GM19452 (cell line): ENCODE data around the gene XRCC5.
A peak's percentile ranks its signal among the peaks of the same experiment; 100 is the strongest.
"Not testable (repeated sequence)": the region's sequence is repeated elsewhere in the genome, so short reads cannot be mapped to it uniquely, and the experiment has no call there.

Experiments
- ATAC-seq: cut with Tn5 transposase; IDR thresholded peaks from one replicate; pipeline ENCODE4 v1.9.1; 2021; ENCODE audit not compliant: unreplicated experiment

The XRCC5 gene

GRCh38 chr2:216116418-216116817 is 7.3 kb downstream of the XRCC5 start:
- no peak for ATAC-seq

- no peak for ATAC-seq
These were observed 8.6 kb downstream of the XRCC5 start for GRCh38 chr2:216117561-216118340.

GRCh38 chr2:216118474-216118873 is 9.3 kb downstream of the XRCC5 start:
- no peak for ATAC-seq

- no peak for ATAC-seq
These were observed 10.0 kb downstream of the XRCC5 start for GRCh38 chr2:216119146-216119545.

- ATAC-seq, result no peak
These were observed 10.8 kb downstream of the XRCC5 start for GRCh38 chr2:216119986-216120385.

GRCh38 chr2:216121255-216121654 is 12.1 kb downstream of the XRCC5 start:
- ATAC-seq, result no peak

GRCh38 chr2:216126943-216127342 is 17.8 kb downstream of the XRCC5 start:
- ATAC-seq, result no peak

- ATAC-seq, result no peak
These were observed 21.3 kb downstream of the XRCC5 start for GRCh38 chr2:216130346-216130971.

GRCh38 chr2:216131175-216131926 is 22.2 kb downstream of the XRCC5 start:
- no peak for ATAC-seq

- no peak for ATAC-seq
These were observed 23.4 kb downstream of the XRCC5 start for GRCh38 chr2:216132585-216132984.

GRCh38 chr2:216133397-216133796 is 24.2 kb downstream of the XRCC5 start:
- ATAC-seq, result no peak

- ATAC-seq, result no peak
These were observed 25.9 kb downstream of the XRCC5 start for GRCh38 chr2:216134958-216135541.

GRCh38 chr2:216139884-216140283 is 30.7 kb downstream of the XRCC5 start:
- no peak for ATAC-seq

GRCh38 chr2:216141516-216141915 is 32.4 kb downstream of the XRCC5 start:
- ATAC-seq, result not testable (repeated sequence)

GRCh38 chr2:216142540-216142939 is 33.4 kb downstream of the XRCC5 start:
- peak; percentile 96 for ATAC-seq

- no peak for ATAC-seq
These were observed 35.2 kb downstream of the XRCC5 start for GRCh38 chr2:216144372-216144771.

- ATAC-seq, result no peak
These were observed 35.7 kb downstream of the XRCC5 start for GRCh38 chr2:216144857-216145256.

- ATAC-seq, result no peak
These were observed 37.4 kb downstream of the XRCC5 start for GRCh38 chr2:216146573-216146972.

- no peak for ATAC-seq
These were observed 38.3 kb downstream of the XRCC5 start for GRCh38 chr2:216147172-216148131.

- ATAC-seq, result no peak
These were observed 39.8 kb downstream of the XRCC5 start for GRCh38 chr2:216148983-216149382.
